Measurements from ENCODE around the gene SLC25A53.
A peak's percentile ranks its signal among the peaks of the same experiment; 100 is the strongest.
"Not testable (repeated sequence)": the region's sequence is repeated elsewhere in the genome, so short reads cannot be mapped to it uniquely, and the experiment has no call there.

Gene SLC25A53

GRCh38 chrX:104130808-104131207 is 26.0 kb downstream of the SLC25A53 start:
- DNase-seq (ENCODE audit: low read depth), result no peak

GRCh38 chrX:104126856-104127255 is 30.0 kb downstream of the SLC25A53 start:
- DNase-seq (ENCODE audit: low read depth), result no peak

- DNase-seq (ENCODE audit: low read depth), result no peak
Measured at GRCh38 chrX:104122829-104123228, 34.0 kb downstream of the SLC25A53 start.

- DNase-seq (ENCODE audit: low read depth), result no peak
Measured at GRCh38 chrX:104118765-104119164, 38.0 kb downstream of the SLC25A53 start.

GRCh38 chrX:104117759-104118158 is 39.0 kb downstream of the SLC25A53 start:
- DNase-seq (ENCODE audit: low read depth), result no peak

- DNase-seq (ENCODE audit: low read depth), result peak; percentile 33
Measured at GRCh38 chrX:104113222-104113965, 43.4 kb downstream of the SLC25A53 start.

- DNase-seq (ENCODE audit: low read depth), result peak; percentile 16
Measured at GRCh38 chrX:104112326-104112951, 44.4 kb downstream of the SLC25A53 start, which contains the start of gene ZCCHC18. Gene ZCCHC18 (plus strand): TSS chrX:104112523. CDS start chrX:104114112, 1,589 bp downstream.

GRCh38 chrX:104110491-104111240 is 46.1 kb downstream of the SLC25A53 start:
- DNase-seq (ENCODE audit: low read depth), result not testable (repeated sequence)

- DNase-seq (ENCODE audit: low read depth), result no peak
Measured at GRCh38 chrX:104108955-104109354, 47.9 kb downstream of the SLC25A53 start.

- no peak for DNase-seq (ENCODE audit: low read depth)
Measured at GRCh38 chrX:104105330-104106262, 51.2 kb downstream of the SLC25A53 start.

GRCh38 chrX:104104676-104105075 is 52.1 kb downstream of the SLC25A53 start:
- no peak for DNase-seq (ENCODE audit: low read depth)

GRCh38 chrX:104098919-104099318 is 57.9 kb downstream of the SLC25A53 start:
- no peak for DNase-seq (ENCODE audit: low read depth)

- DNase-seq (ENCODE audit: low read depth), result peak; percentile 26
Measured at GRCh38 chrX:104098151-104098808, 58.5 kb downstream of the SLC25A53 start.

GRCh38 chrX:104085919-104086318 is 70.9 kb downstream of the SLC25A53 start:
- DNase-seq (ENCODE audit: low read depth), result no peak

- no peak for DNase-seq (ENCODE audit: low read depth)
Measured at GRCh38 chrX:104085477-104085876, 71.3 kb downstream of the SLC25A53 start.

GRCh38 chrX:104084534-104085277 is 72.1 kb downstream of the SLC25A53 start:
- no peak for DNase-seq (ENCODE audit: low read depth)

- DNase-seq (ENCODE audit: low read depth), result no peak
Measured at GRCh38 chrX:104084063-104084462, 72.7 kb downstream of the SLC25A53 start.

GRCh38 chrX:104077854-104078253 is 79.0 kb downstream of the SLC25A53 start:
- DNase-seq (ENCODE audit: low read depth), result not testable (repeated sequence)

- DNase-seq (ENCODE audit: low read depth), result not testable (repeated sequence)
Measured at GRCh38 chrX:104075778-104076445, 80.9 kb downstream of the SLC25A53 start, which contains the start of gene TMSB15C. Gene TMSB15C (minus strand): TSS chrX:104076236.

GRCh38 chrX:104062636-104063035 is 94.2 kb downstream of the SLC25A53 start:
- DNase-seq (ENCODE audit: low read depth), result not testable (repeated sequence)
